ENCODE data around the gene KCNMA1.

Gene KCNMA1

DNA sequence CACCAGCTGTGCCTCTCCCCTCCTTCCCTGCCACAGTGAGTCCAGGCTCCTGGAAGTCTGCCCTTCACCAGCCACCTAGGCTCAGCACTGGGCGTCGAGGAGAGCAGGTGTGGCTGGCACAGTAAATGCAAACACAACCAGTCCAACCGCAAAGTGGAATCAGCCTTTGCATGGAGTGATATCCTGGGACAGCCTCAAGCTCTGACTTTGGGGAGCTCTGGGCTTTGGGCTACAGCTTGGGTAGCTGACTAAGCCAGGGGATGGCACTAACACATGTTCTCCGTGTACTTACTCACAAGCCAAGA is 312.4 kb downstream of the KCNMA1 start:
- in situ Hi-C loops (cut with HindIII; ENCODE audit: low sequenced_read_pairs): loop anchor here (5.0 kb wide), 1 partner anchor 63 kb away; no protein-coding TSS in a partner anchor

DNA sequence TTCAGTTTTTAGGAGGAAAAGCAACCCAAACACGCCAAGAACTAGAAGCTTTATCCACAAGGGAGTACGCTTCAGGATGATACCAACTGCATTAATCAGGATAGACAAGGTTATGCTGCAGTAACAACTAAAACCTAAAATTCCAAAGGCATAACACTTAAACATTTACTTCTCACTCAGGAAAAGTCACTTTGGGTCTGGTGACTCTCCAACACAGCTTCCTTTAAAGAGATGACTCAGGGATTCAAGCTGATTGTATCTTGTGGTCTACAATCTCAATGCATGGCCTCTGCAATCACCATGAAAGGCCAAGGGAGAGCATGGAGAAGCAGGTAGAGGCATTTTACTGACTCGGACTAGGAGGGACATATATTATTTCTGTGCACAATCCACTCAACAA is 315.8 kb downstream of the KCNMA1 start:
- in situ Hi-C loops (cut with HindIII; ENCODE audit: low sequenced_read_pairs): no loop called here

DNA sequence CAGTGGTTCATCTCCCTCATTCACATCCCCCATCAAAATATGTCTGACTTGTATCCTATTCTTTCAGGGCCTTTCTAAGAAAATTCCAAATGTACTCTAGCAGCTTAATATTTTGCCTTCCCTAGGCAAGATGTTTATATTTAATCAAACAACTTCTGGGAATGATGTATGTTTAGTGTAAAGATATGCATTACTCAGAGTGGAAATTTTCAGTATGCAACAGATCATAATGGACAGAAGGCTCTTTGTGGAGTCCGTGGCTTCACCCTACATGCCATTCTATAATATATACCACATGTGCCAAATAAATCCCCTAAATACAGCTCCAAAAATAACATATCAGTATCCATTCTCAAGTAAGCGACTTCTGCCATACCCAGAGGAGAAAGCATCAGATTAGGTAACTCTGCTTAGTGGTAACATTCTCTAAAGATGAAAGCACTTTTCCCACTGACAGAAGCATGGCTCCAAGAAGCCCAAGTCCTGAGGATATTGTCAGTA is 316.6 kb downstream of the KCNMA1 start:
- in situ Hi-C loops (cut with HindIII; ENCODE audit: low sequenced_read_pairs): no loop called here

DNA sequence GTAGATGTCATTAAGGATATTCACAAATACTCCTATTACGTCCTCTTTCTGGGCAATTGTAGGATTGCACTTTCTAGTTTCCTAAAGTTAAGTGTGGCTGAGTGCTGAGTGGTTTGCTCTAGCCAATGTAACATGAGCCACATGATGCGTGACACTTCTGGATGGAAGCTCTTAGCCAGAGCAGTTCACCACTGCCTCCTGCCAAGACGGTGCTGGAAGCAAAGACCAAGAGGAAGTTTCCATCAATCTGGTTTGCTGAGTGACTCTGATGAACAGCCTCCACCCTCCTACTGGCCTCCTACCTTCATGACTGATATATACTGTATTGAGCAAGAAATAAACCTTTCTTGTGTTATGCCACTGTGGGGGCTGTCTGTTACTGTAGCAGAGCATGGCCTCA is 318.1 kb downstream of the KCNMA1 start:
- in situ Hi-C loops (cut with HindIII; ENCODE audit: low sequenced_read_pairs): no loop called here

DNA sequence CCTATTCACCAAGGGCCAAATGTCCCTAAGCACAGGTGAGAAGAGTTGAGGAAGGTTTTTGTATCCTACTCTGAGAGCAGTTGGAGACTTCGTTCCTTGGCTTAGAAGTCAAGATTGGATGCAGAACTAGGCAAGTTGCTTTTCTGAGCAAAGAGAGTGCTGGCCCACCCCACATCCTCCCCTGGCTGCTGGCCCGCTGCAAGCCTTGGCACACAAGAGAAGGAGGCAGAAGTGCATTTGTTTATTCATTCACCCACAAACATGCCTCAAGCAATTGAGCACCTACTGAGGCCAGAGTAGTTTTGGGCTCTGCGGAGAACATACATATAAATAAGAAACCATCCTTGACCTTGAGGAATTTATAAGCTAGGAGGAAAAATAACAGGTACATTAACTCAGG is 318.9 kb downstream of the KCNMA1 start:
- in situ Hi-C loops (cut with HindIII; ENCODE audit: low sequenced_read_pairs): no loop called here

DNA sequence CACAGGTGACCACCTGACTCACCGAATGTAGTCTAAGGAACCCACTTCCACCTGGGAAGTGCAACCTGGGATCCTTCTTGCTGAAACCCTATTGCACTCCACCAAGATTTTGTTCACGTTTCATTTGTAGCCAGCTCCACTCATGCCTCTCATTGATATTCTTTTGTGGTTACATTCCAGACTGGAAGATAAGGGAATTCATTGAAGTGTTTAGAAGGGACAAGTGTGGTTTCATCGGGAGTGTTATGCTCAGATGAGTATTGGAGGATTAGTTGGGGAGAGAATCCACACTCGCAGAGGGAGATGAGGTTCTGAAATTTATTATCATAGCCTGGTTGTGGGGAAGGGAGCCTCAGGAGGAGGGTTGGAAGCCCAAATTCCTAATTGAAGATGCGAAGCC is 320.4 kb downstream of the KCNMA1 start:
- in situ Hi-C loops (cut with HindIII; ENCODE audit: low sequenced_read_pairs): no loop called here

DNA sequence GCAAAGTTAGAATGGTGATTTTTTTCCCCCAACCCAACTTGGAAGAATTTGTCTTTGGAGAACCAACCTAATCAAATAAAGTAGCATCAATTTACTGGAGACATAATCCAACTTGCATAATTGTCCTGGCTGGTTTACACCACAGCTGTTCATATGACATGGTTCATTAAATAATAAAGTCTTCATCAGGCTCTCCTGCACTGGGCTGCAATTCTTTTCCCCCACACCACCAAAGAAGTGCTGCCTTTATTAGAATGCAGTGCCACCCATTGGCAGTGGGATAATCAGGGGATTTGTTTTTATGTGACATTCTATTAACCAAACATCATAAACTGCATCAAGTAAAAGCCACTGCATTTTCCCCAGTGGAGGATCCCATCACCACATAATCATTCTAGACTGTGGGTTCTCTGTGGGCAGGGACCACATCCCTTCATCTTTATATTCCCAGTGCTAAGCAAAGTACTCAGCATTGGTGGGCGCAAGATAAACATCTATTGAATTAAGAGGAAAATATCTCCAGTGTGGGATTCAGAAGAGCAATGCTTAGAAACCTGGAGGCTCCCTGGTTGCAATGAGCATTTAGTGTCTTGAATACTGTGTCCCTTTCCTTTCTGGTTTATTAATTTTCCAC is 322.0 kb downstream of the KCNMA1 start:
- in situ Hi-C loops (cut with HindIII; ENCODE audit: low sequenced_read_pairs): no loop called here

DNA sequence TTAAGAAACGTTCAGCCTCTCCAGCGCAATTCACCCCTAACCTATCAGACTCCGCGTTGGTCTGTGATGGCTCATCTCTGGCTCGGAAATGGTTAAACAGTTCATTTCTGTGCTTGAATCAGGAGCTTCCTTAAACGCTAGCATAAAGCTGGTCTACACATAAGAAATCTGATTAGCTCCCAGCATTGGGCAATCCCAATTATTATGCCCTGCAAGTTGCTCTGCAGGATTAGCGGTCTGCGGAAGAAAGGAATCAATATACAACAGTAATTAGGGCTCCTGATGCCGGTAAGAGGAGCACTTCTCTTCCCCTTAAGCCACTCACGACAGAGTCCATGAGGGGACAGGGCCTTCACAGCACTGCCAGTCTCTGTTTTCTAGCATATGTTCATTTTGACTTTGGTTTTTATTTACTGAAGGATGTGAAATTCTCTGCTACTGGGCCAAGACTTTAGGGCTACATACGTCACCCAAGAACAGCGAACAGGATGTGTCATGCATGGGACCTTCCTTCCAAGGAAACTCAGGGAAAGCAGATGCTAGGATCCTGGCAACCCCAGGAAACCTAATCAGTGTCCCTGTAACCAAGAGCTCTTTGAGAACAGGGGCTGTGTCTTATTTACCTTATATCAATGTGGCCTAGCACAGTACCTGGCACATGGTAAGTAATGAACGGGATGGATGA is 324.4 kb downstream of the KCNMA1 start:
- in situ Hi-C loops (cut with HindIII; ENCODE audit: low sequenced_read_pairs): loop anchor here (5.0 kb wide), 1 partner anchor 34 kb away; no protein-coding TSS in a partner anchor

DNA sequence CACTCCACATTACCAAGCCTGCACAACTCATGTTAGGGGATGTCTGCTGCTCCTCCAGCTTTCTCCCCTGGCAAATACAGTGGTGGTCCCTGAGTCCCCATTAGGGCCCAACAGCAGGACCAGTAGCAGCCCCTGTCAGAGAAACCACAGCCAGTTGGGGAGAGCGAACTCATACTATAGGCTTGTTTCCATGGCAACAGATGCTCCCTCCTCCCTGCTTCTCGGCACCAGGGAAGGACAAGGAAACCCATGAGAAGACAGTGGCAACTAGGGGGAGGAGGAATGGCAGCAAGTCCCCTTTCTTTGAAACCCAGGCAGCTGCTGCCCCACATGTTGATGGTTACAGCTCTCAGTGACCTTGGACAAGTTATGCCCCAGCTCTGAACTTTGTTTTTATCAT is 326.4 kb downstream of the KCNMA1 start:
- in situ Hi-C loops (cut with HindIII; ENCODE audit: low sequenced_read_pairs): loop anchor here (5.0 kb wide), 1 partner anchor 36 kb away; no protein-coding TSS in a partner anchor

DNA sequence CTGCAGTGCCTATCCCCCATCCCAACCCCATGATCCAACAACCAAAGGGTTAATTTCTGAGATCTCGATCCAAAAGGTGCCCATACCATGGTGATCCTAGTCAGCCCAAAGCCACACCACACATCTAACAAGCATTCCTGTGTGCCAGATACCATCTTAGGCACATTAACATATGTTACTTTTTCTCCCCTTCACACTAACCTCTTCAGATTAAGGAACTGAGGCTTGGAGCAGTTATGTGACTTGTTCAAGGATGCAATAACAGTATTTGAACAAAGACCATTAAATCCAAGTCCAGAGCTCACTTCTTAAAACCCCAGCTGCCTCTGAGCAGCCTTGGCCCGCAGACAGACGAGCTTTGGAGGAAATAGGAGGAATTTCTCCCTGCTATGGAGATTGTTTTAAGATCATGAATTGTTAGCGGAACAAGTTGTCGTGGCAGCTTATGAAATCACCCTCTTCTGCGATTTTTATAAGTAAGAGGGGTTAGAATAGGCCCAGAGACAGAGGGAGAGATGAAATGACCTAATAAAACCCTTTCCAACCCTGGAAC is 327.2 kb downstream of the KCNMA1 start:
- in situ Hi-C loops (cut with HindIII; ENCODE audit: low sequenced_read_pairs): loop anchor here (5.0 kb wide), 1 partner anchor 37 kb away; no protein-coding TSS in a partner anchor

DNA sequence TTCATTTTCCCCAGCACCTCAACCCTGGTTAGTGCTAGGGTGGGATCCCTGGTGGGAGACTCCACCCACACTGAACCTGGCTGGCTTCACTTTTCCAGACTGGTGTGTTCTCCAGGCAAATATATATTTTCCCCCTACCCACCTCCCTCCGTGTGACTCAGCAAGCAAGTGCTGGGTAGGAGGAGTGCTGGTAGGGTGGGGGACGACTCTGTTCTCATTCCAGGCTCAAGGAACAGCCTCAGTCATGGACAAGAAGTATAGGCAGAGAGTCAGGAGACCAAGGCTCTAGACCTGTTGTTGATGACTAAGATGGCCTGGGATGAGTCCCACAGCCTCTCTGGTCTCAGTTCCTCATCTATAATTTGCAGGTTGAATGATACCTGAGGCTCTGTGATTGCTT is 328.1 kb downstream of the KCNMA1 start:
- in situ Hi-C loops (cut with HindIII; ENCODE audit: low sequenced_read_pairs): no loop called here

DNA sequence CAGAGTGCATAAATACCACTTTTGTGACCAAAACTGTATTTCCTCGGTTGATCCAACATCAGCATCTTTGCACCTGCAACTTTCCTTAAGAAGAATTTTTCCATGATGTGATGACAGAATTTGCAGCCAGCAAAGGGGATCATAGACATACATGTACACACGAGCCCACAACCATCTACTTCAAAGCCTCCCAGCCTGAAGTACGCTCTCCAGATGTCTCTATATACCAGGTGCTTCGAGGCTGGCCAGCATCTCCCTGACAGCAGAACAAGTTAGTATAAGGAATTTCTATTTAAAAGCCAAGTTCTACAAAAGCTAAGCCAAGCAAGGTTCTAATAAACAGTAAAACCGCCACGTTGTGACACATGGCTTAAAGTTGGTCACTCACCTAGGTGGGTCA is 328.5 kb downstream of the KCNMA1 start:
- in situ Hi-C loops (cut with HindIII; ENCODE audit: low sequenced_read_pairs): no loop called here

DNA sequence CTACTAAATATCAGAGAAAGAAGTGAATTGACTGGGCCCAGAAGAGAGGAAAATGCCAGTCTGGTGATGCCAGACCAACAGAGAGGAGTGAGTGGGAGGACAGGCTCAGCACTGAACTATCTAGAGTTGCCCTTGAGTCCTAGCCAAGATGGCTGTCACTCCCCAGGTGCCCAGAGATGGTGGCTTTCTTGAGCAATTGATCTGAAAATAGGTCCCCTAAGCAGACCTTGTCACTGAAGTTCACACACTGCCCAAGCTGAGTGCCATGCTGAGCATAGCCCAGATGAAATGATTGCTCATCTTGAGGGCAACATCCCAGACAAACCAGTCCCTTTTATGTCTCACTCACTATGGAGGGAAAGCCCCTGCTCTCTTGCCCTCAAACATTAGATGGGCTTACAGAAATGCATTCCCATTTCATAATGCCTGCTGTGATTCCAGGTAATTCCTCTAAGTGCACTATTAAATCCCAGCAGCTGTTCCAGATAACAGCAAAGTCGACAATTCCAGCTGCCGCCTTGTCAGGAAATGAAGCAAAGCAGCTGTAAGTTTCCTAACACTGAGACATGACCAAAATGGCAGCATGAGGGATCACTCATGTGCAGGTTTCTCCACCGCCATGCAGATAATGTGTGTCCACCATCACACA is 329.4 kb downstream of the KCNMA1 start:
- in situ Hi-C loops (cut with HindIII; ENCODE audit: low sequenced_read_pairs): no loop called here

DNA sequence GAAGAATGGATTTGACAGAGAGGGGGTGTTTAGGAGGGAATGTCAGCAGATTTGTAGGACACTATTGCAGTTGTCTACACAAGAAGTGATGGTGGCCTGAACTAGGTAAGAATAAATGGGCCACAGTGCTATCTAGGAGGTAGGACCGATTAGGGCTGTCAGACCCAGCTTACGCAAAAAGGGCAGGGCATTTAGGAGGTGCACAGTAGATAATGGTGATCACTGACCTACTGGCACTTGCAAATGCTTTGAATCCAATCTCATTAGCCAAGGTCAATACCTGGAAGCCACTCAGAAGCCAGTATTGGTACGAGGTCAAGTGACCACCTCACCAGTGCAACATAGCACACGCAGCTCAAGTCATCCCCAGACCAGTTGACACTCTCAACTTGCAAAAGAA is 330.9 kb downstream of the KCNMA1 start:
- in situ Hi-C loops (cut with HindIII; ENCODE audit: low sequenced_read_pairs): no loop called here

DNA sequence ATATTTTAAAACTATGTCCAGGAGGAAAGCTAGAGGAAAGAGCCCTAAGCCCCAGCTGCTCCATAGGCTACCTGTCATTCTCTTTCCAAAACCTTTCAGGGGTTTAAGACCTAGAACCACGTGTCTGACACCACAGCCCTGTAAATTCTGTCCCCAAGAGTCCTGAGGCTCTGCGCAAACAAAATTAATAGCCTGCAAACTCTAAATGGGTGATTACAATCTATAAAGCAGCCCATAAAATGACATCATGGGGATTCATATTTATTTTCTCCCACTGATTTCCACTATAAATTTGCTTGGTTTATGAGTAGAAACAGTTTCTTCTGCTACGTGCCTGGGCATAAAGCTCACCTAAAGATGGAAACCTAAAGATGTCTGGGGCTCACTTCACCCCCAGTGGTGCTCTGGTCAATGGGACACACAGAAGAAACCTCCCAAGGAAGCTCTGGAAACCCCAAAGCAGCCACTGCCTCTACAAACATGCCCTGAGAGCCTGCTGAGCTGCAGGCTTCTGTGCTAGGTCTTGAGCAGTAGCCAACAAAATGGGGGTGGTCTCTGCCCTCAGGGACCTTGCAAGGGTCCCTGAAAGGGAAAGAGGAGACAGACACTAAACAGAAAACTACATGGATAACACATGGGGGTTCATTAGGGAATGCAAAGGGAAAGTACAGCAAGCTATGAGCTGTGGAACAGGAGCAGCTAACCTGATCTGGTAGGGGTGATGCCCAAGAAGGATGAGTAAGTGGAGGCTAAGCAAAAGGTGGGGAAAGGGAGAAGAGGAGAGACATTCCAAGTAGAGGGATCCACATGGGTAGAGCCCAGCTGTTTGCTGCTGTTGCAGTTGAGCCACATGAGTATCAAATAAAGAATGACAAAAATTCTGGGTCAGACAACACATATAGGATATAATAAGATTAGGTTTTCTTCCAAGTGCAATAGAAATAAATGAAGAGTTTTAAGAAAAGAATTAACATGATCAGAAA is 331.7 kb downstream of the KCNMA1 start:
- in situ Hi-C loops (cut with HindIII; ENCODE audit: low sequenced_read_pairs): no loop called here

DNA sequence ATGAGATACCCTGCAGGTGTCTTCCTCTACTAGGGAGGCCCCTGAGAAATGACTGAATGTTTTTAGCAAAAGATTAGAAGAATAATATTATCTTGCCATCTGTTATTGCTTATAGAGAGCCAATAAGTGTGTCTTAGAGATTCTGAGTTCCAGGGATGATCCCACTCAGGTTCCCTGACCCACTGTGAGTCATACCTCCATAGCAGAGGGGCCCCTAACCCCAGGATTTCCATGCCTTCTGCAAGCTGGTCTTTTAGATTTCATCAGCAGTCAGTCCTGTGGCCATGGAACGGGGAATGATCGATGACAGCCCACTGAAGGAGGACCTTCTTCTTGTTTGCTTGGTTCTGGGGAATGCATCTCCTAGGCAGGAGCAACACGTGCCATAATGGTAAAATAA is 333.4 kb downstream of the KCNMA1 start:
- in situ Hi-C loops (cut with HindIII; ENCODE audit: low sequenced_read_pairs): no loop called here

DNA sequence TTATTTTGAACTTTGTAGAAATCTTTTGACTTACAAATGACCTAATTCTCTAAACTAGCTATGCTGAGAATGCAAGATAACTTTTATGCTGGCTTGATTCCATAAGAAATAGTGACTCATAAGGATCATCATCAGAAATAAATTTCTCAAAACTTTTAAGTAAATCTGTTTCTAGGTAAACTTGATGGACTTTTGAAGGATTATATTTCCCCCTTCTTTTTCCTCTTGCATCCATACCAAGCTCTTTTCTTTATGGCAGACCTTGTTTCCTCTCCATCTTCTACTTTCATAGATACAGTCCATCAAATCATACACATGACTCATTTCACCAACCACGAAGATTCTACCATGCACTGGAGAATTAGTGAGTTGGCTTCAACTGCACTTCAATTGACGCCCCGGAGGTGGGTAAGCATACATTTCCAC is 336.3 kb downstream of the KCNMA1 start:
- in situ Hi-C loops (cut with HindIII; ENCODE audit: low sequenced_read_pairs): no loop called here

DNA sequence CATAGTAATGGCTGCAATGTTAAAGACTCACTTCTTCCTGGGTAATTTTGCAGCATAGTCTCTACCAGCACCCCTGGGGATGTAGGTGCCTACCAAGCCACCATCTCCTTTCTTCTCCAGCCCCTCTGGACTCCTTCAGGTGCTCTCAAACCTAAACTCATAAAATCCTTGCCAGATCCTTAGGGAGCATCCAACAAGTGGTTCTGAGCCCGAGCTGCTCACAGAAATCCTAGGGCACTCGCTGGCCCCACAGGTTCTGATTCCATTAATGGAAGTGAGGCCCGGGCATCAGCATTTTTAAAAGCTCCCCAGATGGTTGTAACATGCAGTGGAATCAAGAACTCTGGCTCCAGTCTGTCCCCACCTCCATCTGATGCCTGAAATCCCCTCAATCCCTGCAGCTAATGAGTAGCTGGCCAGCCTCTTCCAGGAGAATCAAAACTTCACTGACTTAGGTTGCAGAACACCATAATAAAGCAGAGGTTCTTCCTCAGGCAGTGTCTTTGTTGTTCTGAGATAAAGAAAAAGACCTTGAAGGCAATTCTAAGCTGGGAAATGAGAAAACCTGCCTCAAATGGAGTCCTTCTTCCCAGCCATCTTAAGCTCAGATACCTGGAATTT is 336.8 kb downstream of the KCNMA1 start:
- in situ Hi-C loops (cut with HindIII; ENCODE audit: low sequenced_read_pairs): no loop called here

DNA sequence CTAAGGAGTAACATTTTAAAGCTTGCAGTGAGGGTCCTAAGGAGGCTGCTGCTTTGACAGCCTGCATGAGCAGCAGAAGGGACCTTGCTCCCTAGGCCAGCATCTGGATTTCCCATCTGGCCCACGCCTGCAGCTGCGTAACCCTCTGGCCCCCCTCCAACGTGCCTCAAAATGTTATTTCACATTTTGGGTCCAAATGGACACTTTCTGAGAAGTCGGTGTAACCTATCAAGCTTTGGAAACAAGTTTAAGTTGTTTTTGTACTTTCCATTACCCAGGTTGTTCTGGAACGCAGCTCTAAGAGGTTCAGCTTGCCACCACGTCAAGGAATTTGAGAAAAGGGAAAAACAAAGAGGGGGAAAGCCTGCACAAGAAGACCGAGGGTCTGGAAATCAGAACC is 338.3 kb downstream of the KCNMA1 start:
- in situ Hi-C loops (cut with HindIII; ENCODE audit: low sequenced_read_pairs): no loop called here

DNA sequence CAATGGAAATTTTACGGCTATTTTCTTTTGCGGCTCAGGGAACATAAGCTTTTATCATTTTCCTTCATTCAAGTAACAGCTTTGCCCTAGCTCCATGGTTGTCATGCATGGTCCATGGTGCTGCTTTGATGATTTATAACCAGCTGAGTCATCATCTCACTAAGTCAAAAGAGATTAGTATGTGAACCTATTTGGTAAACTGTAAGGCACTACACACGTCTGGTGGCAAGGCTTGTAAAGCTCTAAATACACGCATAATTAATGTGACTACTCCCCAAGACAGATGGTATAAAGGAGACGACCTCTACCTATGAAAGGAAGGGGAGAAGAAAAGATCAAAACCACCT is 340.2 kb downstream of the KCNMA1 start:
- in situ Hi-C loops (cut with HindIII; ENCODE audit: low sequenced_read_pairs): no loop called here
